Gastroesophageal sphincter (tissue), 3 donors: ENCODE data around the gene TMEM238.

Experiments used
- EP300 ChIP-seq: sonication (generic); formaldehyde crosslinking; IDR thresholded peaks from one replicate; pipeline ENCODE4 v1.6.1; 2017; ENCODE audit warnings: antibody characterized with exemption, mild to moderate bottlenecking
- POLR2A ChIP-seq, 2 donors: fragments of 450-650 bp; IDR thresholded peaks; one replicate each; pipeline ENCODE4 v1.6.1; 2017; ENCODE audit warnings: antibody characterized with exemption in 2 of 2, mild to moderate bottlenecking in 2 of 2, moderate library complexity in 1 of 2
- POLR2AphosphoS5 ChIP-seq: sonication (generic); formaldehyde crosslinking; IDR thresholded peaks from one replicate; pipeline ENCODE4 v1.6.1; 2017; ENCODE audit warnings: antibody characterized with exemption
- TF ChIP-seq, protein P1 (sequence below), 4 experiments: fragments of 200-600 bp in 2 of 4; fragments of 450-650 bp in 2 of 4; sonication (generic) in 1 of 4; IDR thresholded peaks; one replicate each; pipeline ENCODE4 v1.5.1; 2017 to 2019; ENCODE audit warnings: antibody characterized with exemption in 4 of 4, mild to moderate bottlenecking in 2 of 4, moderate library complexity in 2 of 4

DNA sequence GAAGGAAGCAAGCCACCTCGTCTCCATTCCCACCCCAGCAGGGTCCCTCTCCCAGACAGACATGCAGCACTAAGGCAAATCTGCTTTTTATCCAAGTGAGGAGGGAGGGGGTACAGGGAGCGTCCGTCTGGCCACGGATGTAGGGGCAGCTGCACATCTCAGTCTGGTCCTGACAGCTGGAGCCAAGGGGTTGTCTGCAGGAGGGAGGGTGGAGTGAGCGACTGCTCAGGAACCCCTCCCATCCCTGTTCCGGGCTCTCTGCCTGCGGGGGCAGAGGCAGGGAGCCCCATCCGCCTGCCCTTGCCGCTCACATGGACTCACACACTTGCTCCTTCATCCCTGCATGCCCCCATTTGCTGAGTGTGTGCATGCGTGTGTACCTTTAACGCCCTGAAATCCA, 4.9 kb downstream of the TMEM238 start:
- TF ChIP-seq POLR2A (IDR thresholded peaks at IDR 0.05) (no peak), EP300 (no peak), POLR2AphosphoS5 (no peak)
- TF ChIP-seq, protein P1, sequence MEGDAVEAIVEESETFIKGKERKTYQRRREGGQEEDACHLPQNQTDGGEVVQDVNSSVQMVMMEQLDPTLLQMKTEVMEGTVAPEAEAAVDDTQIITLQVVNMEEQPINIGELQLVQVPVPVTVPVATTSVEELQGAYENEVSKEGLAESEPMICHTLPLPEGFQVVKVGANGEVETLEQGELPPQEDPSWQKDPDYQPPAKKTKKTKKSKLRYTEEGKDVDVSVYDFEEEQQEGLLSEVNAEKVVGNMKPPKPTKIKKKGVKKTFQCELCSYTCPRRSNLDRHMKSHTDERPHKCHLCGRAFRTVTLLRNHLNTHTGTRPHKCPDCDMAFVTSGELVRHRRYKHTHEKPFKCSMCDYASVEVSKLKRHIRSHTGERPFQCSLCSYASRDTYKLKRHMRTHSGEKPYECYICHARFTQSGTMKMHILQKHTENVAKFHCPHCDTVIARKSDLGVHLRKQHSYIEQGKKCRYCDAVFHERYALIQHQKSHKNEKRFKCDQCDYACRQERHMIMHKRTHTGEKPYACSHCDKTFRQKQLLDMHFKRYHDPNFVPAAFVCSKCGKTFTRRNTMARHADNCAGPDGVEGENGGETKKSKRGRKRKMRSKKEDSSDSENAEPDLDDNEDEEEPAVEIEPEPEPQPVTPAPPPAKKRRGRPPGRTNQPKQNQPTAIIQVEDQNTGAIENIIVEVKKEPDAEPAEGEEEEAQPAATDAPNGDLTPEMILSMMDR (IDR thresholded peaks at IDR 0.05), result no peak
